Measurements from ENCODE around the gene MECP2.

MECP2 gene

DNA sequence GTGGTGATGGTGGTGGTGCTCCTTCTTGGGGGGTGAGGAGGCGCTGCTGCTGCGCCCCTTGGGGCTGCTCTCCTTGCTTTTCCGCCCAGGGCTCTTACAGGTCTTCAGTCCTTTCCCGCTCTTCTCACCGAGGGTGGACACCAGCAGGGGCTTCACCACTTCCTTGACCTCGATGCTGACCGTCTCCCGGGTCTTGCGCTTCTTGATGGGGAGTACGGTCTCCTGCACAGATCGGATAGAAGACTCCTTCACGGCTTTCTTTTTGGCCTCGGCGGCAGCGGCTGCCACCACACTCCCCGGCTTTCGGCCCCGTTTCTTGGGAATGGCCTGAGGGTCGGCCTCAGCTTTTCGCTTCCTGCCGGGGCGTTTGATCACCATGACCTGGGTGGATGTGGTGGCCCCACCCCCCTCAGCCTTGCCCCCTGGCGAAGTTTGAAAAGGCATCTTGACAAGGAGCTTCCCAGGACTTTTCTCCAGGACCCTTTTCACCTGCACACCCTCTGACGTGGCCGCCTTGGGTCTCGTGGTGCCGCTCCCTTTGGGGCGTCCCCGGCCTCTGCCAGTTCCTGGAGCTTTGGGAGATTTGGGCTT lies 66.7 kb downstream of the MECP2 start:
- H3K9me3 ChIP-seq (ENCODE audit: control insufficient read depth in 5 of 5, low read length in 5 of 5), result no peaks in the 10 kb centered on the region
- peaks cover 4 to 20% (median 6%) of the 10 kb centered on the region in 5 donors for H3K27me3 ChIP-seq (ENCODE audit: control insufficient read depth in 5 of 5, insufficient read depth in 4 of 5, low read length in 5 of 5)
- no peak overlapping the region for H3K9ac ChIP-seq (ENCODE audit: low read length in 5 of 5)
- peaks cover 0 to 58% (median 32%) of the 10 kb centered on the region in 5 donors for H3K36me3 ChIP-seq (ENCODE audit: control insufficient read depth in 5 of 5, insufficient read depth in 5 of 5, low read length in 5 of 5)
- no peak overlapping the region for H3K27ac ChIP-seq (ENCODE audit: low read depth, low read length)
- peaks cover 0 to 11% (median 3%) of the 10 kb centered on the region in 5 donors for H3K4me1 ChIP-seq (ENCODE audit: control insufficient read depth in 5 of 5, insufficient read depth in 5 of 5, low read length in 5 of 5)
- no peak overlapping the region for H3K4me3 ChIP-seq (ENCODE audit: low read depth in 1 of 5, low read length in 5 of 5)

- peaks cover 4 to 23% (median 6%) of the 10 kb centered on the region in 5 donors for H3K27me3 ChIP-seq (ENCODE audit: control insufficient read depth in 5 of 5, insufficient read depth in 4 of 5, low read length in 5 of 5)
- no peak overlapping the region for H3K9ac ChIP-seq (ENCODE audit: low read length in 5 of 5)
- H3K9me3 ChIP-seq (ENCODE audit: control insufficient read depth in 5 of 5, low read length in 5 of 5), result no peaks in the 10 kb centered on the region
Observed at GRCh38 chrX:154030266-154030665, 67.3 kb downstream of the MECP2 start.

GRCh38 chrX:154029439-154029838 lies 68.1 kb downstream of the MECP2 start:
- H3K27ac ChIP-seq (ENCODE audit: low read depth, low read length), result no peak overlapping the region
- H3K9me3 ChIP-seq (ENCODE audit: control insufficient read depth in 5 of 5, low read length in 5 of 5), result no peaks in the 10 kb centered on the region
- H3K36me3 ChIP-seq (ENCODE audit: control insufficient read depth in 5 of 5, insufficient read depth in 5 of 5, low read length in 5 of 5), result peaks cover 0 to 56% (median 35%) of the 10 kb centered on the region in 5 donors
- H3K4me1 ChIP-seq (ENCODE audit: control insufficient read depth in 5 of 5, insufficient read depth in 5 of 5, low read length in 5 of 5), result peaks cover 0 to 11% (median 2%) of the 10 kb centered on the region in 5 donors
- no peak overlapping the region for H3K9ac ChIP-seq (ENCODE audit: low read length in 5 of 5)
- peaks cover 4 to 26% (median 6%) of the 10 kb centered on the region in 5 donors for H3K27me3 ChIP-seq (ENCODE audit: control insufficient read depth in 5 of 5, insufficient read depth in 4 of 5, low read length in 5 of 5)
- no peak overlapping the region for H3K4me3 ChIP-seq (ENCODE audit: low read depth in 1 of 5, low read length in 5 of 5)

More at GRCh38 chrX:154030266-154030665, 67.3 kb downstream of the MECP2 start:
- Histone ChIP-seq H3K36me3 (ENCODE audit: control insufficient read depth in 5 of 5, insufficient read depth in 5 of 5, low read length in 5 of 5) (peaks cover 0 to 58% (median 32%) of the 10 kb centered on the region in 5 donors), H3K4me1 (ENCODE audit: control insufficient read depth in 5 of 5, insufficient read depth in 5 of 5, low read length in 5 of 5) (peaks cover 0 to 11% (median 2%) of the 10 kb centered on the region in 5 donors), H3K27ac (ENCODE audit: low read depth, low read length) (no peak overlapping the region), H3K4me3 (ENCODE audit: low read depth in 1 of 5, low read length in 5 of 5) (no peak overlapping the region)

DNA sequence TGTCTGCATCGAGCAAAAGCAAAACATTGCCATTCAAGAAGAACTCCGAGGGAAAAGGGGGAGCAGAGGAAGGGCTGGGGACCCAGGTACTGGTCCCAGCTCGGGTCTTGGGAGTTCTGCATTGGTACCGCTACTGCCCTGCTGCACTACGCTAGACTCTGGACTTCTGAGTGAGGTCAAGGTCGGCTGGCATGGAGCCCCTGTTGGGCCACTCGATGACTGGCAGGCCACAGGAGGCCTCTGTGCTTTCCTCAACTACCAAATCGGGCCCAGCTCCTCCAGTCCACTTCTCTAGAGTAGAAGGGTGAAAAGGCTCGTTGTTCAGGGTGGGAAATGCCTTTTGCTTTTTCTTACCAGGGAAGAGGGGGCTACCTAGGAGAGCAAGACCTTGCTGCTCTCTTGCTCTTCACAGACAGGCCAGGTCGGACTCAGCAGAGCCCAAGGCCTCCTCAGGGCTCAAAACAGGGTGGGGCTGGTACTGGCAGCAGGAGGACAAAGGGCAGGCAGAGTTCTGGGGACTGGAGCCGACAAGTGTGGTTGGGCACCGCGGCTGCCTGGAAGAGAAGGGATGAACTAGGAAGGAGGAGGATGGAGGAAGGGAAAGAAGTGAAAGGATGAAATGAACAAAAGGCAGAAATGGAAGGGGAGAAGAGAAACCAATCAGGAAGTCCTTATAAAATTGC lies 68.9 kb downstream of the MECP2 start:
- Histone ChIP-seq H3K27me3 (ENCODE audit: control insufficient read depth in 5 of 5, insufficient read depth in 4 of 5, low read length in 5 of 5) (peaks cover 3 to 30% (median 10%) of the 10 kb centered on the region in 5 donors), H3K4me1 (ENCODE audit: control insufficient read depth in 5 of 5, insufficient read depth in 5 of 5, low read length in 5 of 5) (peaks cover 0 to 11% (median 2%) of the 10 kb centered on the region in 5 donors), H3K9ac (ENCODE audit: low read length in 5 of 5) (no peak overlapping the region), H3K27ac (ENCODE audit: low read depth, low read length) (no peak overlapping the region), H3K4me3 (ENCODE audit: low read depth in 1 of 5, low read length in 5 of 5) (no peak overlapping the region), H3K36me3 (ENCODE audit: control insufficient read depth in 5 of 5, insufficient read depth in 5 of 5, low read length in 5 of 5) (peaks cover 0 to 55% (median 35%) of the 10 kb centered on the region in 5 donors), H3K9me3 (ENCODE audit: control insufficient read depth in 5 of 5, low read length in 5 of 5) (no peaks in the 10 kb centered on the region)

DNA sequence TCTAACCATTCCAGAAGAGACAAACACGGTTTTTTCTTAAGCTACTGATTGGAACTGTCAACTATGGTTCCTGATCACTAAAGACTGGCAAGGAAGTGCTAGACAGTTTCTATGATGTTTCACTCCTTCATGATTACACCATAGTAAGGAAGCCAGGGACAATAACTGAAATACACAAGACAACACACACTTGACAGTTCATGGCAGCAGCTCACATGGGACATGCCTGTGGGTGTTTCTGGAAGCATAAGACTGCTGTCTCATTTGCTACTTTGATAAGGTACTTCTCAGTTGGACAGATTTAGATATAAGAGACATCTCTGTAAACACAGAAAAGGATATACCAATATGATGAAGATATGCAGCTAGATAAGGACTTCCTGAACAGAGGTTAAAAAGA lies 69.5 kb downstream of the MECP2 start:
- H3K9me3 ChIP-seq (ENCODE audit: control insufficient read depth in 5 of 5, low read length in 5 of 5), result no peaks in the 10 kb centered on the region
- H3K36me3 ChIP-seq (ENCODE audit: control insufficient read depth in 5 of 5, insufficient read depth in 5 of 5, low read length in 5 of 5), result peaks cover 0 to 51% (median 35%) of the 10 kb centered on the region in 5 donors
- H3K4me3 ChIP-seq (ENCODE audit: low read depth in 1 of 5, low read length in 5 of 5), result no peak overlapping the region
- H3K9ac ChIP-seq (ENCODE audit: low read length in 5 of 5), result no peak overlapping the region
- H3K27me3 ChIP-seq (ENCODE audit: control insufficient read depth in 5 of 5, insufficient read depth in 4 of 5, low read length in 5 of 5), result peaks cover 3 to 29% (median 10%) of the 10 kb centered on the region in 5 donors
- H3K27ac ChIP-seq (ENCODE audit: low read depth, low read length), result no peak overlapping the region
- peaks cover 0 to 11% (median 2%) of the 10 kb centered on the region in 5 donors for H3K4me1 ChIP-seq (ENCODE audit: control insufficient read depth in 5 of 5, insufficient read depth in 5 of 5, low read length in 5 of 5)

- Histone ChIP-seq H3K9ac (ENCODE audit: low read length in 5 of 5) (no peak overlapping the region), H3K27ac (ENCODE audit: low read depth, low read length) (no peak overlapping the region), H3K36me3 (ENCODE audit: control insufficient read depth in 5 of 5, insufficient read depth in 5 of 5, low read length in 5 of 5) (peaks cover 0 to 44% (median 29%) of the 10 kb centered on the region in 5 donors), H3K9me3 (ENCODE audit: control insufficient read depth in 5 of 5, low read length in 5 of 5) (no peaks in the 10 kb centered on the region), H3K4me1 (ENCODE audit: control insufficient read depth in 5 of 5, insufficient read depth in 5 of 5, low read length in 5 of 5) (peaks cover 0 to 11% (median 2%) of the 10 kb centered on the region in 5 donors), H3K4me3 (ENCODE audit: low read depth in 1 of 5, low read length in 5 of 5) (no peak overlapping the region), H3K27me3 (ENCODE audit: control insufficient read depth in 5 of 5, insufficient read depth in 4 of 5, low read length in 5 of 5) (peaks cover 3 to 30% (median 10%) of the 10 kb centered on the region in 5 donors)
Observed at GRCh38 chrX:154027022-154027402, 70.5 kb downstream of the MECP2 start.

DNA sequence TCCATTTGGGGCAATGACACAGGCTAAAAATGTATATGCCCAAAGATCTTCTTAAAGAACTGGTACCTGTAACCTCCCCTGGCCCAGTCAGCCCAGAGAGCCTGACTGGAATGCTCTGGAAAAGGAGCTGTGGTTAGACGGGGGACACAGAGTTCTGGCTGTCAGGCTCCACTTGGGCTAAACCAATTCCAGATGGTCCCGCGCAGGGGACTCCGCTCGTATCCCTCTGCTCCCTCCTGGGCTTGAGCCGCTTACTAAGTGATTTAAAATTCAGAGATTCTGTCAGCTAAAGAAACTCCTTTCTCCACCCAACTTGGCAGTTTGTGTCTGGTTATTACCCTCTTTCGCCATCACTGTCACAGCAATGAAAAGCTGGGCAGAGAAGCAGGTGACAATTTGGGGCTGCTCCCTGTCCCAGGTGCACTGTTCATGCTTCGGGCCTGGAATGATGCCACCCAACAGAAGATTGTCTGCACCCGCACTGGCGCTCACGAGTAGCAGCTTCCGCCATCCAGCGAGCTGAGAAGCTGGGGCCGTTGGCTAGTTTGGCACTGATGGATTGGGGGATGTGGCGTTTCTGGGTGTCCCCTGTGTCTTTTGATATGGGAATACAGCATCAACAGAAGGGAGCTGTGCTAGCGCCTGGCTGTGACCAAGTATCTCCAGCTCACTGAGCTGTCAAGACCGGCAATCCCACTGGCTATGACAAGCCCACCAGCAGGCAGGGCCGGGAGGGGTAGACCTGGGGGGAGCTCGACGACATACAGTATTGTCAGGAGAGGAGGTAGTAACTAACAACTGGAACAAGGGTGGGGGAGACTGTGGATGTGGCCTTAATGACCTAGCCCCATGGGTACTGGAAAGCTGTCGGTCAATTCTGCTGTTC lies 71.1 kb downstream of the MECP2 start:
- no peaks in the 10 kb centered on the region for H3K9me3 ChIP-seq (ENCODE audit: control insufficient read depth in 5 of 5, low read length in 5 of 5)
- no peak overlapping the region for H3K9ac ChIP-seq (ENCODE audit: low read length in 5 of 5)
- peaks cover 3 to 30% (median 10%) of the 10 kb centered on the region in 5 donors for H3K27me3 ChIP-seq (ENCODE audit: control insufficient read depth in 5 of 5, insufficient read depth in 4 of 5, low read length in 5 of 5)
- peaks cover 0 to 11% (median 2%) of the 10 kb centered on the region in 5 donors for H3K4me1 ChIP-seq (ENCODE audit: control insufficient read depth in 5 of 5, insufficient read depth in 5 of 5, low read length in 5 of 5)
- H3K27ac ChIP-seq (ENCODE audit: low read depth, low read length), result no peak overlapping the region
- no peak overlapping the region for H3K4me3 ChIP-seq (ENCODE audit: low read depth in 1 of 5, low read length in 5 of 5)
- H3K36me3 ChIP-seq (ENCODE audit: control insufficient read depth in 5 of 5, insufficient read depth in 5 of 5, low read length in 5 of 5), result peaks cover 0 to 38% (median 22%) of the 10 kb centered on the region in 5 donors

DNA sequence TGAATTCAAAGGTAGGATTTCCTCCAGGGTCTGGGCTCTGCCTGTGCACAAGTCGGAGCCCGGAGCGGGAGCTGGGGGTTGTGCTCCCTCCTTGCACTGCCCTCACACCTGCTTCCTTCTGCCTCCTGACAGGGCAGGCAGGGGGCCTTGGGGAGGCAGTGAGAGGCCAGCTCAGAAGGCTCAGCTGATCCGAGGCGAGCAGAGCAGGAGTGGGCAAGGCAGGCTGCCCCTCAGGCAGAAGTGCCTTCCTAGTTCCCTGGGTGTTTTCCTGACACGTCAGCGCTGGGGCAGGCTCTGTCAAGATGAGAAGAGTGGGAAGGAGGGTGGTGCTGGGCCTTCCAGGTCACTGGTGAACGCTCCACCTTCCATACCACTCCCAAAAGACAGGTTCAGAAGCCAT lies 72.3 kb downstream of the MECP2 start:
- no peak overlapping the region for H3K27ac ChIP-seq (ENCODE audit: low read depth, low read length)
- no peak overlapping the region for H3K9ac ChIP-seq (ENCODE audit: low read length in 5 of 5)
- peaks cover 4 to 30% (median 17%) of the 10 kb centered on the region in 5 donors for H3K27me3 ChIP-seq (ENCODE audit: control insufficient read depth in 5 of 5, insufficient read depth in 4 of 5, low read length in 5 of 5)
- H3K4me1 ChIP-seq (ENCODE audit: control insufficient read depth in 5 of 5, insufficient read depth in 5 of 5, low read length in 5 of 5), result peaks cover 1 to 23% (median 12%) of the 10 kb centered on the region in 5 donors
- H3K36me3 ChIP-seq (ENCODE audit: control insufficient read depth in 5 of 5, insufficient read depth in 5 of 5, low read length in 5 of 5), result peaks cover 0 to 26% (median 14%) of the 10 kb centered on the region in 5 donors
- H3K4me3 ChIP-seq (ENCODE audit: low read depth in 1 of 5, low read length in 5 of 5), result no peak overlapping the region
- no peaks in the 10 kb centered on the region for H3K9me3 ChIP-seq (ENCODE audit: control insufficient read depth in 5 of 5, low read length in 5 of 5)

DNA sequence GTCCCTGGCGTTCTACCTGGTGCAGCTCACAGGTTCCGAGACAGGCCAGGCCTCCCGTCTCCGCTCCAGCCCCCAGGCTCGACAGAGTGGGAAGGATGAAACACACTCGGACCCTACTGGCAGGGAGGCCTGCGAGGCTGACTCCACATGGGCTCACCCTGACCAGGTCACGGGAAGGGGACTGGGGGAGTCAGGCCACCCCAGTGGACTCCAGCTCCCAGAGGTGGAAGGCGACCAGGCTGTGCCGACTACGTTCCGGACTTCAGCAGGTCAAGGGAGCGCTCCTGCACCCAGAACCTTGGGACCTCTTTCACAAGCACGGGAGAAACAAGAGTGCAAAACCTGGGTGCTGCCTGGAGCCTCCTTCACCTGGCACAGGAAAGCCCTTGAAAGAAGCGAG lies 73.2 kb downstream of the MECP2 start:
- peaks cover 4 to 26% (median 17%) of the 10 kb centered on the region in 5 donors for H3K27me3 ChIP-seq (ENCODE audit: control insufficient read depth in 5 of 5, insufficient read depth in 4 of 5, low read length in 5 of 5)
- H3K4me3 ChIP-seq (ENCODE audit: low read depth in 1 of 5, low read length in 5 of 5), result no peak overlapping the region
- H3K9me3 ChIP-seq (ENCODE audit: control insufficient read depth in 5 of 5, low read length in 5 of 5), result no peaks in the 10 kb centered on the region
- no peak overlapping the region for H3K27ac ChIP-seq (ENCODE audit: low read depth, low read length)
- H3K4me1 ChIP-seq (ENCODE audit: control insufficient read depth in 5 of 5, insufficient read depth in 5 of 5, low read length in 5 of 5), result peaks cover 2 to 23% (median 13%) of the 10 kb centered on the region in 5 donors
- H3K9ac ChIP-seq (ENCODE audit: low read length in 5 of 5), result no peak overlapping the region
- peaks cover 0 to 18% (median 6%) of the 10 kb centered on the region in 5 donors for H3K36me3 ChIP-seq (ENCODE audit: control insufficient read depth in 5 of 5, insufficient read depth in 5 of 5, low read length in 5 of 5)

All from subcutaneous abdominal adipose tissue (tissue), 5 donors.